ENCODE measurements around the gene GCHFR. TPM values are rescaled to one million over a fixed set of nuclear protein-coding genes. Genes with fewer than 3 reads are reported as not detected.

Gene GCHFR
- 58.3 and 60.9 TPM in 2 replicates for total RNA-seq (2014; rRNA removed; shearing (Covaris generic))

DNA sequence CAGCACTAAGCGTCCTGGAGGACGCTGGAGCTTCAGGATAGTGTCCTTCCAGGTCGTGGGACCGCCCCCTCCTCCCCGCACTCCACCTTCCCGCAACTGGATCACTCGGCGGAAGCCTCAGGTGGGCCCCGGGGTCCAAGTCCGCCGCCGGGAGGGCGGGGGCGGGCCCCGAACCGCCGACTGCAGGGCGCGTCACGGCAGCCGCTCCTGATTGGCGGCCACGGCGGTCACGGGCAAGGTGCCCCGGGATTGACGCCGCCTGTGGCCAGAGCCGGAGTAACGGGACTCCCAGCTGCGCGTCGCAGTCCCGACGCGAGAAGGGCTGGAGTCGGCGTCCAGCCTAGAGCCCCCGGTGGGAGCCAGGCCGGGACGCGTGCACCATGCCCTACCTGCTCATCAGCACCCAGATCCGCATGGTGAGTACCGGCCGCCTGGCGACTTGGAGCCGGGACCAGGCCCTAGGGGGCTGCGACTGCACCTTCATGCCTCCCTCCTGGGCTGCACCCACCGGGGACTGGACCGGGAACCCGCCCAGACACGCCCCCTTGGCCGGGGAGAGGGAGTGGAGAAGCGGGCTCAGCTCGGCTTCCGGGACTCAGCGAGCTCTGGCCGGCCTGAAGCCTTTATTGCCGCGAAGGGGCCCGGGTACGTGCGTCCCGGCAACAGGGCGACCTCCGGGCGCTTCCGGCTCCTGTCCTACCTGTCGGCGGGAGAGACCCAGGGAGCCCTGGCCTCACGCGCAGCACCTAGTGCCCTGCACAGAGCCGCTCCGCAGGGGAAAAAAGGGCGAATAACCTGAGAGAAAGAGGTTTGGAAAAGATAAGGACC is at the start of gene GCHFR:
GCHFR (plus strand) TSS at position 268 of the 828 bp plus-strand sequence; CDS start at position 381, 113 bp downstream.
- no peaks in the 10 kb centered on the region; the same call in 1 of the 2 replicates for H3K27me3 ChIP-seq (ENCODE audit: control insufficient read depth, insufficient read depth, low read length)

DNA sequence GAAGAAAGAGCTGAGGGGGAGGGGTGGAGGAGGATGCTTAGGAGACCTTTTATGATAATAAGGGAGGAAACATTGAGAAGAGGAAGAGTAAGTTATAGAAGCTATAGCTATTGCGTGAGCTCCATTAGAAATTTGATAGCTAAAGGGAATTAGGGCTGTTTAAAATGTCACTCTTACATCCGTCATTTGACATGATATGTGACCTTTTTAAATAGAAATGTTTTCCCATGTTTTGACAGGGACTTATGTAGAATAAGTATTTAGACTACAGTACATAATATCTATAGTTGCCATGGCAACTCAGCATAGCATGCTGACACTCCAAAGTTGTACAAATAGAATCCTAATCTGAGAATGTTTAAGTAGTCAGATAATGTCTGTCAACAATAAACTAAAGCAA is 49.7 kb upstream of the GCHFR start:
- no peak for DNase-seq
- Histone ChIP-seq H3K36me3 (replicated peaks; ENCODE audit: control insufficient read depth, insufficient read depth, low read length) (peaks cover 10% of the 10 kb centered on the region), H3K4me3 (ENCODE audit: insufficient read depth, low read depth, low read length) (no peak overlapping the region), H3K27me3 (ENCODE audit: control insufficient read depth, insufficient read depth, low read length) (no peaks in the 10 kb centered on the region)

More for the DNA sequence above, at the start of gene GCHFR:
- H3K4me3 ChIP-seq (ENCODE audit: insufficient read depth, low read depth, low read length), result peak within 1 kb of the TSS; percentile 78
- DNase-seq, result peak; percentile 95
- peaks cover 1% of the 10 kb centered on the region for H3K36me3 ChIP-seq (replicated peaks; ENCODE audit: control insufficient read depth, insufficient read depth, low read length)

DNA sequence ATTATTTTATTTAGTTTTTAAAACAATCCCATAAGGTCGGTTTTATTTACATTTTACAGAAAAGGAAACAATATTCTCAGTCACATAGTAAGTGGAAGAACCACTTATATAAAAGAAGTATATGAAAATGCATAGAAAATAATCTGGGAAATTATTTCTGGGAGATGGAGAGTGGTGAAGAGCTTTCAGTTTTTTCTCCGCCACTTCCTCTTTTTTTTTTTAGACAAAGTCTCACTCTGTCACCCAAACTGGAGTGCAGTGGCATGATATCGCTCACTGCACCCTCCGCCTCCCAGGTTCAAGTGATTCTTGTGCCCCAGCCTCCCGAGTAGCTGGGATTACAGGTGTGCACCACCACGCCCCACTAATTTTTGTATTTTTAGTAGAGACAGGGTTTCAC is 47.7 kb upstream of the GCHFR start:
- Histone ChIP-seq H3K27me3 (ENCODE audit: control insufficient read depth, insufficient read depth, low read length) (no peaks in the 10 kb centered on the region), H3K4me3 (ENCODE audit: insufficient read depth, low read depth, low read length) (no peak overlapping the region), H3K36me3 (replicated peaks; ENCODE audit: control insufficient read depth, insufficient read depth, low read length) (peaks cover 8% of the 10 kb centered on the region)
- no peak for DNase-seq

DNA sequence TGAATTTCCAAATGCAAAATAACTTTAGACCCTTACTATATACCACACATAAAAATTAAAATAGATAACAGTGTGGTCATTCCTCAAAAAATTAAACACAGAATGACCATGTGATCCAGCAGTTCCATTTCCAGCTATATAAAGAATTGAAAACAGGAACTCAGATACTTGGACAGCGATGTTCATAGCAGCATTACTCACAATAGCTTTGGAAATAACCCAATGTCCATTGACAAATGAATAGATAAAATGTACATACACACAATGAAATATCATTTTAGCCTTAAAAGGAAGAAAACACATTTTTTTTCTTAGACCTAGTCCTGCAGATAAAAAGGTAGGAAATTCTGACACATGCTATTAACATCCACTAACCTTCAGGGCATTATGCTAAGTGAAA is 42.2 kb upstream of the GCHFR start:
- Histone ChIP-seq H3K27me3 (ENCODE audit: control insufficient read depth, insufficient read depth, low read length) (no peaks in the 10 kb centered on the region), H3K36me3 (replicated peaks; ENCODE audit: control insufficient read depth, insufficient read depth, low read length) (peaks cover 3% of the 10 kb centered on the region), H3K4me3 (ENCODE audit: insufficient read depth, low read depth, low read length) (no peak overlapping the region)
- no peak for DNase-seq

DNA sequence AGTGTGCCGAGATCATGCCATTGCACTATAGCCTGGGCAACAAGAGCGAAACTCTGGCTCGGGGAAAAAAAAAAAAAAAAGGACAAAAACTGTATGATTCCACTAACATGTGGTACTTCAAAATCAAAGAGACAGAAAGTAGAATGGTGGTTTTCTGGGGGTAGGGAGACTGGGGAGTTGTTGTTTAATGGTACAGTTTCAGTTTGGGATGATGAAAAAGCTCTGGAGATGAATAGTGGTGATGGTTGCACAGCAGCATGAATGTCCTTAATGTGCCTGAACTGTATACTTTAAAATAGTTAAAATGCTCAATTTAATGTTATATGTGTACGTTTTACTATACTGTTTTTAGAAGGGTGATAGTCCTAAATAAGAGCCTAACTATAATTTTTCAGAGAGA is 41.5 kb upstream of the GCHFR start:
- H3K36me3 ChIP-seq (replicated peaks; ENCODE audit: control insufficient read depth, insufficient read depth, low read length), result peaks cover 3% of the 10 kb centered on the region
- DNase-seq, result no peak
- H3K27me3 ChIP-seq (ENCODE audit: control insufficient read depth, insufficient read depth, low read length), result no peaks in the 10 kb centered on the region
- H3K4me3 ChIP-seq (ENCODE audit: insufficient read depth, low read depth, low read length), result no peak overlapping the region

DNA sequence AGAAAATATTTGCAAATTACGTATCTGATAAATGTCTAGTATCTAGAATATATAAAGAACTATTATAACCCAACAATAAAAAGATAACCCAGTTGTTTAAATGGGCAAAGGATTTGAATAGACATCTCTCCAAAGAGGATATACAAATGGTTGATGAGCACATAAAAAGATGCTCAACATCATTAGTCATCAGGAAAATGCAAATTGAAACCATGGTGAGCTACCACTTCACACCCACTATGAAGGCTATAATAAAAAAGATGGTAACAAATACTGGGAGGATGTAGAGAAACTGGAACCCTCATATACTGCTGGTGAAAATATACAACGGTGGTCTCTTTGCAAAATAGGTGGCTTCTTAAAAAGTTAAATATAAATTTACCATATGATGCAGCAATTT is 40.9 kb upstream of the GCHFR start:
- peaks cover 3% of the 10 kb centered on the region for H3K36me3 ChIP-seq (replicated peaks; ENCODE audit: control insufficient read depth, insufficient read depth, low read length)

DNA sequence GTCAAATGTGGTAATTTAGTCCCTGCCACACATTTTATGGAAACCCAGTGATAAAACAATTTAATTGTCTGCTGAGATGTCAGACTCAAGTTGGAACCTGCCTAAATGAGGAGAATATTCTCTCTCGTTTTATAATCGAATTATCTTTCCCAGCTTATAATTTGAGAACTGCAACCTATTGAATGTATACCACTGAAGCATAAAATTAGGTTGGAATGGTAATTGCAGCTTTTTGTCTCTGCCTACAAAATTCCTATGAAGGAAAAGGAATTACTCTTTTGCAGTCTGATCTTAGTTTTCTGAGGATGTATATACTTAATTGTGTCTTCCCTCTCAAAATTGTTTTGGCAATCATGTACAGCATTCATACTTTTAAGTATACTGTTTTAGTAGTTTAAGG is 39.9 kb upstream of the GCHFR start:
- H3K27me3 ChIP-seq (ENCODE audit: control insufficient read depth, insufficient read depth, low read length), result no peaks in the 10 kb centered on the region
- DNase-seq, result no peak
- no peak overlapping the region for H3K4me3 ChIP-seq (ENCODE audit: insufficient read depth, low read depth, low read length)
- no peaks in the 10 kb centered on the region; the same call in none of the 2 replicates for H3K36me3 ChIP-seq (replicated peaks; ENCODE audit: control insufficient read depth, insufficient read depth, low read length)

More for the DNA sequence above, 40.9 kb upstream of the GCHFR start:
- Histone ChIP-seq H3K27me3 (ENCODE audit: control insufficient read depth, insufficient read depth, low read length) (no peaks in the 10 kb centered on the region), H3K4me3 (ENCODE audit: insufficient read depth, low read depth, low read length) (no peak overlapping the region)
- DNase-seq, result no peak

DNA sequence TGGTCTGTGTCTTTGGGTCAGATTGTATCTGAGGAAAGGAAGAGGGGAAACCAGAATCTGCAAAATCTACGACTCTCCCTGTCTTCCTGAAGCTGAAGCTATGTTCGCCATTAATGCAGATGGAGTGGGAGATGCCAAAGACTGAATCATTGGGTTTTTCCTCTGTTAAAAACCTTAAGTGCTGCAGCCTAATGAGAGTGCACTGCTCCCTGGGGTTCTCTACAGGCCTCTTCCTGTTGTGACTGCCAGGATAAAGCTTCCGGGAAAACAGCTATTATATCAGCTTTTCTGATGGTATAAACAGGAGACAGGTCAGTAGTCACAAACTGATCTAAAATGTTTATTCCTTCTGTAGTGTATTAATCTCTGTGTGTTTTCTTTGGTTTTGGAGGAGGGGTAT is 32.8 kb upstream of the GCHFR start:
- DNase-seq, result no peak
- Histone ChIP-seq H3K4me3 (ENCODE audit: insufficient read depth, low read depth, low read length) (no peak overlapping the region), H3K27me3 (ENCODE audit: control insufficient read depth, insufficient read depth, low read length) (no peaks in the 10 kb centered on the region), H3K36me3 (replicated peaks; ENCODE audit: control insufficient read depth, insufficient read depth, low read length) (peaks cover 12% of the 10 kb centered on the region)

DNA sequence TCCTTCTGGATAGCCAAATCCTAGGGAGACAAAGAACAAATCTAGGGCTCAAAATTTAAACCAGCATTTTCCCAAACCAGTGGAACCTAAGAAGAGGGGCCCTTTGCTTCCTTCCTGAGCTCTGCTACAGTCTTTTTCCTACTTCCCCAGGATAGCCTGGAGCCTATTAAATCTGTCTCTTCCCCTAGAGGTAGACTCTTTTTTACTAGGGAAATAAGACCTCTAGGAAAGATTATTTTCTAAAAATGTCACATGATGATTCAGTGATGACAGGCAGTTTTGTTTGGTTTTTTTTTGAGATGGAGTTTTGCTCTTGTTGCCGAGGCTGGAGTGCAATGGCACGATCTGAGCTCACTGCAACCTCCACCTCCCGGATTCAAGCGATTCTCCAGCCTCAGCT is 27.3 kb upstream of the GCHFR start:
- Histone ChIP-seq H3K36me3 (replicated peaks; ENCODE audit: control insufficient read depth, insufficient read depth, low read length) (peaks cover 12% of the 10 kb centered on the region), H3K4me3 (ENCODE audit: insufficient read depth, low read depth, low read length) (no peak overlapping the region), H3K27me3 (ENCODE audit: control insufficient read depth, insufficient read depth, low read length) (no peaks in the 10 kb centered on the region)
- no peak for DNase-seq

DNA sequence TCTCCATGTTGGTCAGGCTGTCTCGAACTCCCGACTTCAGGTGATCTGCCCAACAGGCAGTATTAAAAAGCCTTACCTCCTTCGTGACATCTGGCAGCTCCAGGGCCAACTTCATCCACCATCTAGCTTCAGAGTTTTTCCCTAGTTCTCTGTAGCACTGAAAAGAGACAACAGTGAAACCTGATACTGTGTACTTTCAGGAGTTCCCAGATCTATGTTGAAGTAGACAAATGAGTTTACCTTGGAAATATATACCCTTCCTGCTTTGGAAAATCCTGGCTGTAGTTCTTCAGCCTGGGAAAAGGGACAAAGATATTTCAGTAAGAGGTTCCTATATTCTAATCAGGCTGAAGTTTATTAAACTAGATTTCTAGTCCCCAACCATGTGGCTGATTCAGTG is 26.8 kb upstream of the GCHFR start:
- Histone ChIP-seq H3K27me3 (ENCODE audit: control insufficient read depth, insufficient read depth, low read length) (no peaks in the 10 kb centered on the region), H3K4me3 (ENCODE audit: insufficient read depth, low read depth, low read length) (no peak overlapping the region), H3K36me3 (replicated peaks; ENCODE audit: control insufficient read depth, insufficient read depth, low read length) (peaks cover 10% of the 10 kb centered on the region)
- DNase-seq, result no peak

DNA sequence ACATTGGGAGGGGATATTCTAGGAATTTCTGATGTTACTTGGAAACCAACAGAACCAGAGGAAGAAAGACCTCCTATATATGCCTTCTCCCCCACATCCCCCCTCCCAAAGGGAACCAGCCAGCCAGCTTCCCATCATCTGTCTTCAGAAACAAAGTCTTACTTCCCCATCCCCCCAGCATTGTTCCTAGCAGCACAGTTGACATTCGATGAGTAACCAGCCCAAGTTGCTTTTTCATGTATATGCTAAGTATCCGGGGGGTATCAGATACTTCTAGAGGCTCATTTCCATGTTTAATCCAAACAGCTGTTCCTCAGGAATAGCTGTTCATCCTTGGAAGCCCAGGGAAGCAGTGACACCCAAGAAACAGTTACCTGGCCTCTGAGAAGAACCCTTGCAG is 24.8 kb upstream of the GCHFR start:
- peak; percentile 64 for DNase-seq
- Histone ChIP-seq H3K27me3 (ENCODE audit: control insufficient read depth, insufficient read depth, low read length) (no peaks in the 10 kb centered on the region), H3K4me3 (ENCODE audit: insufficient read depth, low read depth, low read length) (no peak overlapping the region), H3K36me3 (replicated peaks; ENCODE audit: control insufficient read depth, insufficient read depth, low read length) (peaks cover 7% of the 10 kb centered on the region)

DNA sequence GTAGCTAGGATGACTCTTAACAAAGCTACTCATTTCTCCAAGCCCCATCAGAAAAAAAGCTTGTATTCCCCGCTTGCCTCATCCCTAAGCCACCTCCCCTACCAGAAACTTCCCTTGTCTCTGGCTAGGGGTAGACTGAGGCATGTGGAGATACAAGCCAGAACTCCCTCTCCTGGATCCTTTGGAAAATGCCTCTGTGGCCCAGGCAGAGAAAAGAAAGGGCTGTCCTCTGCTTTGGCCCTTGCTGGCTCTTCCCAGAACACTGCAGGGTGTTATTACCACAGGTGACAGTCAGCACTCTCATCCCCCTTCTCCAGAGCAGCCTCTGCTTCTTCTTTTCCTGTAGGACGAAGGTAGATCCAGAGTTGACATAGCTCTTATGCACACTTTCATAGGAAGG is 24.0 kb upstream of the GCHFR start:
- no peak overlapping the region for H3K4me3 ChIP-seq (ENCODE audit: insufficient read depth, low read depth, low read length)
- no peaks in the 10 kb centered on the region for H3K27me3 ChIP-seq (ENCODE audit: control insufficient read depth, insufficient read depth, low read length)
- peaks cover 8% of the 10 kb centered on the region for H3K36me3 ChIP-seq (replicated peaks; ENCODE audit: control insufficient read depth, insufficient read depth, low read length)
- DNase-seq, result peak; percentile 48

DNA sequence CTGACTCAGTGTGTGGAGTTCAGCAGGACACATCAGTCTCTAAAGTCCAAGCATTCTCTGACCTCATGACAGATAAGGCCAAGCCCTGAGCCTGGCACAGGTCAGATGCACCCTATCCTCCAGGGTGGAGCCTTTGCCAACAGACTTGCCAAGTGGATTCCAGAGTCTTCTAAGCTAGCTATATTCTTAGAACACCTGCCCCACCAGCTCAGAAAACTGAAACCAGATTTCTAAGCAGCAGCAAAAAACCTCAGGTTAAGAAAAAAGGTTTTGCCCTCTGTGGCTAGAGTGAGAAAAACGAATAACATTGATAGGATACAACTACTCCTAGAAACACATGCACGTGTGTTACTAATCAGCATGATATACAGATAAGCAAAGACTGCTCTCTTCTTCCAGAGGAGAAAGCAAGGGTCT is 20.4 kb upstream of the GCHFR start:
- DNase-seq, result no peak
- H3K4me3 ChIP-seq (ENCODE audit: insufficient read depth, low read depth, low read length), result no peak overlapping the region
- no peaks in the 10 kb centered on the region for H3K27me3 ChIP-seq (ENCODE audit: control insufficient read depth, insufficient read depth, low read length)
- peaks cover 4% of the 10 kb centered on the region; the same call in 1 of the 2 replicates for H3K36me3 ChIP-seq (replicated peaks; ENCODE audit: control insufficient read depth, insufficient read depth, low read length)

DNA sequence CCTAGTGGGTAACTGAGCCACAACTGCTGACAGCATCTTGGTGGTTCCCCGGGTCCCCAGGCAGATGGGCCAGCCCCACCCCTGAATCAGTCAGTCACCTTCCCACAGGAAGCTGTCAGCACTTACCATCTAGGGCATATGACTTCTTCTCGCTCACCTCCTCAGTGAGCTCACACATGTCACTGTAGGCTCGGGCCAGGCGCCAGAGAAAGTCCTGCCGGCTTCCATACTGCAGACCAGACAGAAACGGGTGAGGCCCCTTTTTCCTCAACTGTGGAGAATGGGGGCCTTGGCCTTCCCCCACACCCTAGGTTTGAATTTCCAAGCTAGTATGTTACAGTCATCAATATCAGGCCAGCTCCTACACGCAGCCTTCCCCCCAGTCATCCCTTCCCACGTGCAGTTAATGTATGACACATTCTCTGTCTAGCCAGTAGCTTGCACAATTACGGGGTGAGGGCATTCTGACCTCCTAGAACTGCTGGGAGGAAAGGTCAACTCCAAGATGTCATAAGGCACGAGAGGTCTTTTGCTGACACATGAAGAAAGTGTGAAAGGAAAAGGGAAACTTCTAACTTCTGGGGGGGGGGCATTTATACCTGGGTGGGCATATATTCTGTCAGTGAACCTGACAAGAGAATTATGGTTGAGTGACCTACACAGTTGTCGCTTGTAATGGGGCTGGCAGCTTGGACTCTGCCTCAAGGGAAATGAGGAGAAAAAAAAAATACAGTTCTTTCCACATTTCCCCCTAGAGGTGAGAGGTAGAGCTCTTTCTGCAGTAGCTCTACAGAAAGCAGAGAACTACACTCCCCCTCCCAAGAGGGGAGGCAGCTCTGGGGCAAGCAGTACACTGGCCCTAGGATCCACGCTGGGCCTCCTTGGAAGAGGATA is 19.7 kb upstream of the GCHFR start:
- Histone ChIP-seq H3K27me3 (ENCODE audit: control insufficient read depth, insufficient read depth, low read length) (no peaks in the 10 kb centered on the region), H3K36me3 (replicated peaks; ENCODE audit: control insufficient read depth, insufficient read depth, low read length) (peaks cover 4% of the 10 kb centered on the region; the same call in 1 of the 2 replicates), H3K4me3 (ENCODE audit: insufficient read depth, low read depth, low read length) (no peak overlapping the region)
- peak; percentile 52 for DNase-seq

DNA sequence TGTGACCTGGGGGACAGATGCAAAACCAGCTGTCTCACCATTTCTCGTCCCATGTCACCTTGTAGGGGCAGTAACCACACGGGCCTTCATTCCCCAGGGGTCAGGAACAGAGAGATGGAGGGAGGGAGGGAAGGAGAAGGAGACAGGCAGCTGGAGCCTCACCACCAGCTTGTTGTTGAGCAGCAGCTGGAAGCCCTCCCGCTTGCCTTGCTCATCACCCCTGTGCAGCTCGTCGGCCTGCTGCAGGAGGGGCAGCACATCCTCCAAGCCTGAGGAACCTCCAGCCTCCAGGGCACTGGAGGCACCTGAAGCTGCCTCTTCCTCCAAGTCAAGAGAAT is 19.1 kb upstream of the GCHFR start:
- DNase-seq, result no peak
- Histone ChIP-seq H3K27me3 (ENCODE audit: control insufficient read depth, insufficient read depth, low read length) (no peaks in the 10 kb centered on the region), H3K36me3 (replicated peaks; ENCODE audit: control insufficient read depth, insufficient read depth, low read length) (0 out of 2 replicates have a peak, but pooled peaks cover 2% of the 10 kb centered on the region), H3K4me3 (ENCODE audit: insufficient read depth, low read depth, low read length) (no peak overlapping the region)
